Endothelial cell of hepatic sinusoid (primary cell): ENCODE data around the gene EDARADD.

Experiments used
- in situ Hi-C: cut with HindIII; loops from 2 replicates; pipeline ENCODE4 v1.10.0; 2017; ENCODE audit warnings: low sequenced_read_pairs

Gene EDARADD

GRCh38 chr1:236509647-236510401 lies 115.7 kb downstream of the EDARADD start:
- in situ Hi-C loops: no loop called here

- in situ Hi-C loops: no loop called here
Measured at GRCh38 chr1:236511735-236512418, 117.8 kb downstream of the EDARADD start.

GRCh38 chr1:236514703-236515442 lies 120.8 kb downstream of the EDARADD start:
- in situ Hi-C loops: no loop called here

- in situ Hi-C loops: no loop called here
Measured at GRCh38 chr1:236515443-236515958, 121.4 kb downstream of the EDARADD start.

DNA sequence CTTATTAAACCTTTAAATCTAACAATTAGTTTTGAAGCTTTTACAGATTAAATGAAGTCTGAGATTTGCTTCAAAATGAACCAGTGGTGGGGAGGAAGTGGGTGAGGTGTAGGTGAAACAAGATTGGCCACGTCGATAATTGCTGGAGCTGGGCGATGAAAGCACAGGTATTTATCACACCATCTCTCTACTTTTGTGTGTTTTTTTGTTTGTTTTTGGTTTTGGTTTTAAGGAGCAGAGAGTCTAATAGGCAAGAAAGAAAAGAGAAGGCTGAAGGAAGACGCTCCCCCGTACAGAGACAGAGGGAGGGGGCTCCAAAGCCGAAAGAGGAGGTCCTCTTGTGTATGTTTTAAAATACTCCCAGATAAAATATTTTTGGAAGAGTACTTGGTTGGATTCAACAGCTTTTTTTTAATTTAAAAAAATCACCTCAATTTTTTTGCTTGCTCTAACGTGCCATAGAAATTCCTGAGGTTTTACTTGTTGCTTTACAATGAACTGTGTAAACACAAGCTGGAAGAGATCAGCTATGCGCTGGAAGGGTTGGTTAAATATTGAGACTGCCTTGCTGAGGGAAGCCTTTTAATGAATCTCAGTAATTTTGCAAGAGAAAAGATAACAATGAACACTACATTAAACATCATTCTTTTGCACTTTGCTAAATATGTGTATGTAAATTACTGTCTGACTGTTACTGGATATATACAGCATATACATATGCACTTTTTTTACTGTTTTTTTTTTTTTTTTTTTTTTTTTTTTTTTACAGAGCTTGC lies 123.0 kb downstream of the EDARADD start:
- in situ Hi-C loops: no loop called here

- in situ Hi-C loops: no loop called here
Measured at GRCh38 chr1:236518322-236518721, 124.2 kb downstream of the EDARADD start.

- in situ Hi-C loops: no loop called here
Measured at GRCh38 chr1:236520445-236521005, 126.4 kb downstream of the EDARADD start.

- in situ Hi-C loops: no loop called here
Measured at GRCh38 chr1:236522937-236523703, 129.0 kb downstream of the EDARADD start.

DNA sequence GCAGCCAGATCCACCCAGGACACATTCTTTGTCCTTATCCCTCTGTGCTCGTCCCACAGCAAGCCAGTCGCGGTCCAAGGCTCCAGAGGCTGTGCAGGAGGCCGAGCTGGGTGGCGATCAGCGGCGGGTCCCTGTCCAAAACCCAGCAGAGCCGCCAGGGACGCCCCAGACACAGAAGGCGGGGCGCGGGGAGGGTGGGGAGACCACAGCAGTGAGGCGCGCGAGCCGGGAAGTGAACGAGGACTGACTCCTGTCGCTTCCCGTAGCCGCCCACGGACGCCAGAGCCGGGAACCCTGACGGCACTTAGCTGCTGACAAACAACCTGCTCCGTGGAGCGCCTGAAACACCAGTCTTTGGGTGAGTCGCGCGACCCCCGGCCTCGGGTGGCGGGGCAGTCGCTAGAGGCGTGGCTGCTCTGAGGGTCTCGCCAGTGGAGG lies 129.6 kb downstream of the EDARADD start, which contains the start of gene LGALS8:
Gene LGALS8 (plus strand): TSS at position 279 of the 438 bp plus-strand sequence. CDS start 2,089 bp downstream, outside the sequence.
- in situ Hi-C loops: no loop called here

DNA sequence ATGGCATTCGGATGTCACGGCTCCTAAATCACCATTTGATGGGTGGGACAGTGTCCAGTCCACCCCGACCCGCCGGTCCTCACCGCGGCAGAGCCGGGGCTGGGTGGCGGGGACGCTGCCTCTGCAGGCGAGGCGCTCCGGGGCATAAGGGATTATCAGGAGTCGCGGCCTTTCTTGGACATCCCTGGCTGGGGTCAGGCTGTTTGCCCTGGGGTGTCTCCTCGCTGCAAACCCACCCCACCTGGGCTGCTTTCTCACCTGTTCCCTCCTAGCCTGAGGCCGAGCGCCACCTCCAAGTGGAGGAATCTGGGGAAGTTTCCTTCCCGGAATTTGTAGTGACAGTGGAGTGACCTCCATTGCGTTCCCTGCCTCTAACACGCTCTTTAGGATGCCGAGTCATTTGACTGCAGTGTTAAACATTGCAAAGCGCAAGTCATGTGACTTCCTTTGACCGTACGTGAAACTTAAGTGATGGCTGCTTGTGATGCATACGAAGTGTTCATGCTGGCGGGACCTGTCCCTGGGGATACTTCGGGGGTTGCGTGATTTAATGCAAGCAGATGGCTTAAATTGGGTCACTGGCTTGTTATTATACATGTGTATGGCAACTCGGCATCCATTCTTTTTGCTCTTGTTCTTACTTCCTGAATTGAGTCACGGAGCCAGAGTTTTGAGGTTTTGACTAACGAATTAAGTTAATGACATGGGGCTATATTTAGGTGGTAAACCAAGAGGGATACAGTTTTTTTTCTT lies 130.2 kb downstream of the EDARADD start:
- in situ Hi-C loops: no loop called here

- in situ Hi-C loops: no loop called here
Measured at GRCh38 chr1:236524895-236525184, 130.8 kb downstream of the EDARADD start.

GRCh38 chr1:236526079-236526478 lies 132.0 kb downstream of the EDARADD start:
- in situ Hi-C loops: no loop called here

DNA sequence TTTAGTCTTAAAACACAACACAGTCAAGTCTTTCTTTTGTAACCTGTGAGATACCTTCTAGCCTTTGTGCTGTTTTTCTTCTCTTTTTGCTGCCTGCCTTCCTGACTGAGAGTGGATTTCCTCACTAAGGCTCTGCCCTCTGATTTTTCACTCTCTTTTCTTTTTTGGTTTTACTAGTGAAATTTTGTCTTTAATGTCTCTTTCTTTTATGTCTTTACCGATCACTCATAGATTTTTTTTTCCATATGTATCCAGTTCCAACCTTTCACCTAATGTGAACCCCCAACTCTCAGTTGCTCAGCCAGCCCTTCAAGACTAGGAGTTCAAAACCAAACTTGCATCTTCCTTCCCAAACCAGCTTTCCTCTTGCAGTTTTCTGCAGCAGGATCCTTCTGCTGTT lies 136.2 kb downstream of the EDARADD start:
- in situ Hi-C loops: no loop called here

- in situ Hi-C loops: no loop called here
Measured at GRCh38 chr1:236530959-236531358, 136.9 kb downstream of the EDARADD start.

GRCh38 chr1:236532850-236533249 lies 138.8 kb downstream of the EDARADD start:
- in situ Hi-C loops: no loop called here

GRCh38 chr1:236534151-236534651 lies 140.1 kb downstream of the EDARADD start:
- in situ Hi-C loops: no loop called here
